Esophagus muscularis mucosa (tissue), 4 donors: ENCODE measurements around the gene CD74. TPM values are rescaled to one million over a fixed set of nuclear protein-coding genes. Genes with fewer than 3 reads are reported as not detected.

ENCODE experiments used
- DNase-seq: peaks from one replicate; pipeline ENCODE4 v3.0.0-alpha.2; 2017; ENCODE audit errors: extremely low spot score
- H3K27ac ChIP-seq, 4 donors: fragments of 200-600 bp; sonication (generic); replicated peaks in 1 of 4; 1 replicate in 3 of 4; 2 replicates in 1 of 4; pipeline ENCODE4 v1.5.1; 2016 to 2019; ENCODE audit warnings: mild to moderate bottlenecking in 1 of 4
- H3K27me3 ChIP-seq, 4 donors: fragments of 200-600 bp; sonication (generic); one replicate each; pipeline versions ENCODE4 v1.5.1 to v1.6.0; 2016 to 2019
- H3K36me3 ChIP-seq, 4 donors: fragments of 200-600 bp; sonication (generic); one replicate each; pipeline ENCODE4 v1.5.1; 2016 to 2019
- H3K4me1 ChIP-seq, 4 donors: fragments of 200-600 bp; sonication (generic); one replicate each; pipeline ENCODE4 v1.5.1; 2016 to 2019
- H3K4me3 ChIP-seq, 4 donors: fragments of 200-600 bp; sonication (generic); 1 replicate in 2 of 4; 2 replicates in 2 of 4; pipeline ENCODE4 v1.5.1; 2016 to 2019; ENCODE audit warnings: mild to moderate bottlenecking in 4 of 4, moderate library complexity in 1 of 4
- H3K9me3 ChIP-seq, 4 donors: fragments of 200-600 bp; sonication (generic); 1 replicate in 3 of 4; 2 replicates in 1 of 4; pipeline ENCODE4 v1.5.1; 2016 to 2019
- CTCF ChIP-seq, 3 experiments: fragments of 200-600 bp in 2 of 3; fragments of 450-650 bp in 1 of 3; sonication (generic) in 2 of 3; IDR thresholded peaks; one replicate each; pipeline ENCODE4 v1.5.1; 2017 to 2019; ENCODE audit warnings: antibody characterized with exemption in 3 of 3, mild to moderate bottlenecking in 2 of 3, moderate library complexity in 1 of 3
- EP300 ChIP-seq: sonication (generic); formaldehyde crosslinking; IDR thresholded peaks from one replicate; pipeline ENCODE4 v1.6.1; 2017; ENCODE audit warnings: antibody characterized with exemption
- POLR2A ChIP-seq: fragments of 450-650 bp; IDR thresholded peaks from one replicate; pipeline ENCODE4 v1.6.1; 2017; ENCODE audit warnings: antibody characterized with exemption, moderate library complexity, mild to moderate bottlenecking, low read depth
- POLR2AphosphoS5 ChIP-seq, 2 donors: sonication (generic); formaldehyde crosslinking; IDR thresholded peaks; one replicate each; pipeline ENCODE4 v1.6.1; 2017; ENCODE audit warnings: antibody characterized with exemption in 2 of 2
- WGBS: methylation state at CpG from one replicate; pipeline ENCODE4 v1.1.5; 2018; 5-methylcytosine and 5-hydroxymethylcytosine counted together
- intact Hi-C: fragments of 100-400 bp; cut with DNase I; formaldehyde crosslinking; loops from one replicate; pipeline ENCODE4 v1.15.1; 2023
- total RNA-seq, 4 donors: library from RNA; depleted of rRNA; stranded (reverse); fragments of >200 nt; gene quantifications; one replicate each; pipeline versions ENCODE4 v1.1.0 to v1.2.1, GENCODE V29; 2016

The CD74 gene
- total RNA-seq, 4 donors from 2014 or later: 270 to 595 (median 555) TPM

DNA sequence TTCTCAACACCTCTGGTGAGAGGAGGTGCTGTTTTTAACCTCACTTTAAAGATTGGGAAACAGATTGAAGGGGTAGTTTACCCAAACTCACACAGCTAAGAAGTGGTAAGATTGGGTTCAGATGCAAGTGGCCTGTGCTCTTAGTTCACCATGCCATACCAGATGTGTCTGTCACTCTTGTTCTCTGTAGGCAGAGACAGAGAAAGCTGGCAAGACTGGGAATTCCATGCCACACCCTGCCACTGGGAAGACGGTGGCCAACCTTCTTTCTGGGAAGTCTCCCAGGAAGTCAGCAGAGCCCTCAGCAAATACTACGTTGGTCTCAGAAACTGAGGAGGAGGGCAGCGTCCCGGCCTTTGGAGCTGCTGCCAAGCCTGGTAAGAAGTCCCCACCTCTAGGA is 44.2 kb downstream of the CD74 start:
- no peaks in the 10 kb centered on the region for H3K9me3 ChIP-seq
- no peaks in the 10 kb centered on the region for H3K4me1 ChIP-seq
- H3K27ac ChIP-seq: no peak overlapping the region
- no peak overlapping the region for H3K4me3 ChIP-seq
- H3K27me3 ChIP-seq: no peaks in the 10 kb centered on the region
- peaks cover 76 to 97% (median 96%) of the 10 kb centered on the region in 4 donors for H3K36me3 ChIP-seq
- no peak for DNase-seq
- 85% methylated on average over 4 of the region's 4 CpGs for WGBS
- TF ChIP-seq CTCF (IDR thresholded peaks at IDR 0.05) (no peak), EP300 (no peak), POLR2AphosphoS5 (IDR thresholded peaks at IDR 0.05) (no peak), POLR2A (no peak)
- intact Hi-C loops: no loop called here

DNA sequence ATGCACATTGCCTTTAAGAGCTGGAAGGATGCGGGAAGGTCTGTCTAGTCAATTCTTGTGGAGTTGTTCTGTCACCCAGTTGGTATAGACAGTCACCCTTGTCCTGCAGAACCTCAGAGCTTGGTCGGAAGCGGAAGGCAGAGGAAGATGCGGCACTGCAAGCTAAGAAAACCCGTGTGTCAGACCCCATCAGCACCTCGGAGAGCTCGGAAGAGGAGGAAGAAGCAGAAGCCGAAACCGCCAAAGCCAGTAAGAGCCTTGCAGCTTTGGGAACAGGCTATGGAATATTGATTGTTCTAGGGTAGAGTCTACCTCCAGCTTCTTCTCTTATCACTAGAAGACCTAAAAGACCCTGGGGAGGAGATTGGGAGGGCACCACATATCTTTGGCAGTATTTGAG is 48.7 kb downstream of the CD74 start:
- no peak for DNase-seq
- no peaks in the 10 kb centered on the region for H3K27me3 ChIP-seq
- no peak overlapping the region for H3K4me3 ChIP-seq
- H3K4me1 ChIP-seq: peaks cover under 1 to 8% (median 4%) of the 10 kb centered on the region in 4 donors
- TF ChIP-seq POLR2A: no peak
- no peak for TF ChIP-seq POLR2AphosphoS5 (IDR thresholded peaks at IDR 0.05)
- no peak for TF ChIP-seq CTCF (IDR thresholded peaks at IDR 0.05)
- TF ChIP-seq EP300: no peak
- H3K27ac ChIP-seq: no peak overlapping the region
- H3K36me3 ChIP-seq: peaks cover 54 to 90% (median 83%) of the 10 kb centered on the region in 4 donors
- 92% methylated on average over 9 of the region's 9 CpGs for WGBS
- H3K9me3 ChIP-seq: no peaks in the 10 kb centered on the region
- intact Hi-C loops: loop anchor here (2.0 kb wide), 1 partner anchor 55 kb away; no protein-coding TSS in a partner anchor

DNA sequence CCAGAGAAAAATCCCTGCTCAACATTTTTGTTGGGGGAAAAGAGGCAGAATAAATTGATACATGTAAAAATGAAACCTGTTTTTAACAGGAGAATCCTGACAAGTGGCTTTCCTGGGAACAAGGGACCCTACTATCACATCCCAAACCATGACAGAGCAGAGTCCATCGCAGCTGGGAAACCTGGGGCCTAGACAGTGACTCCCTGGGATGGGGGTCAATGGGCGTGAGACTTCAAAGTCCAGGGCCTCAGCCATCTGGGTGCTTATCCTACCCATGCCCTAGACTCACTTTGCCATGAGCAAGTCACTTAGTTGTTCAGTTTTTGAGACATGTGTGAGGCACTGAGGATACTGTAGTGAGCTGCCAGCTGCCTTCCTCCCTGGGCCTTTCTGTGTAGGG is 49.5 kb downstream of the CD74 start:
- TF ChIP-seq CTCF (IDR thresholded peaks at IDR 0.05): no peak
- TF ChIP-seq POLR2A: no peak
- no peak for TF ChIP-seq EP300
- no peak for TF ChIP-seq POLR2AphosphoS5 (IDR thresholded peaks at IDR 0.05)
- 100% methylated on average over 1 of the region's 2 CpGs for WGBS
- intact Hi-C loops: no loop called here

DNA sequence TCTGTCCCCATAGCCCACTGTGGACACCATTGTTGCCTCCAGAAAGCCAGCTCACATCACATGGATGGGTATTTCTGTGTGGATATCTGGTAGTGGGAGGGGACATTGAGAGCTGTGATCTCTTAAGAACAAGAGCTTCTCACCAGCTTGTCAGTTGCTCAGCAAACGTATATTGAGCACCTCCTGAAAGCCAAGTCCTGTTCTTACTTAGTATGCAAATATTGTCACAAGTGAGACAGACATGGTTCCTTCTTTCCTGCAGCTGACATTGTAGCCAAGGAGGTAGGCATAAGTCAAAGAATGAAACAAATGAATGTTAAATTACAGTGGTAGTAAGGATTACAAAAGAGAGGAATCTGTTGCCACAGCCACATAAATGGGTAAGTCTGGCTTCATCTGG is 51.4 kb downstream of the CD74 start:
- intact Hi-C loops: no loop called here
- Histone ChIP-seq H3K9me3 (no peaks in the 10 kb centered on the region), H3K4me3 (no peak overlapping the region), H3K4me1 (peaks cover 15 to 26% (median 20%) of the 10 kb centered on the region in 4 donors), H3K36me3 (peaks cover 34 to 68% (median 59%) of the 10 kb centered on the region in 4 donors), H3K27ac (no peak overlapping the region), H3K27me3 (peaks cover 0 to 5% (median 0%) of the 10 kb centered on the region in 4 donors)
- WGBS: 82% methylated on average over 1 of the region's 1 CpG
- no peak for TF ChIP-seq CTCF (IDR thresholded peaks at IDR 0.05)
- TF ChIP-seq POLR2A: no peak
- no peak for TF ChIP-seq POLR2AphosphoS5 (IDR thresholded peaks at IDR 0.05)
- TF ChIP-seq EP300: no peak
- no peak for DNase-seq

More for the DNA sequence above, 49.5 kb downstream of the CD74 start:
- peaks cover 46 to 83% (median 74%) of the 10 kb centered on the region in 4 donors for H3K36me3 ChIP-seq
- peaks cover 9 to 16% (median 12%) of the 10 kb centered on the region in 4 donors for H3K4me1 ChIP-seq
- H3K4me3 ChIP-seq: no peak overlapping the region
- peaks cover 0 to 1% (median 0%) of the 10 kb centered on the region in 4 donors for H3K27me3 ChIP-seq
- no peak overlapping the region for H3K27ac ChIP-seq
- DNase-seq: no peak
- H3K9me3 ChIP-seq: no peaks in the 10 kb centered on the region
